ENCODE results near the gene TSHZ2. TPM values are rescaled to one million over a fixed set of nuclear protein-coding genes. Genes with fewer than 3 reads are reported as not detected.

Gene TSHZ2
- total and polyA plus RNA-seq, 9 of the 15 experiments (the other 6 are each of a cell fraction or from before 2014, with no cell fraction given) = 0.03 to 0.20 (median 0.05) TPM; not detected in 4

GRCh38 chr20:53438368-53438767 is 466.2 kb downstream of the TSHZ2 start:
- CTCF ChIA-PET (ENCODE audit: low intra/inter-chr PET ratio) = no interaction called here
- Histone ChIP-seq H3K27me3 (ENCODE audit: control insufficient read depth in 2 of 2, insufficient read depth in 2 of 2, low read length in 2 of 2) (peaks cover 16 to 22% of the 10 kb centered on the region in 2 experiments; a peak in 3 of 5 replicates), H2AFZ (ENCODE audit: low read depth, low read length) (no peak overlapping the region), H3K4me1 (replicated peaks in 1 of 2; ENCODE audit: control insufficient read depth in 2 of 2, insufficient read depth in 2 of 2, low read length in 2 of 2) (no peaks in the 10 kb centered on the region; a peak in 1 of 5 replicates), H3K36me3 (ENCODE audit: control insufficient read depth, insufficient read depth, low read length) (no peaks in the 10 kb centered on the region), H4K20me1 (replicated peaks; ENCODE audit: control insufficient read depth, insufficient read depth, low read length) (no peaks in the 10 kb centered on the region), H3K9me1 (ENCODE audit: control insufficient read depth, insufficient read depth, low read length) (no peaks in the 10 kb centered on the region), H3K4me3 (no peak overlapping the region), H3K27ac (ENCODE audit: extremely low read depth, low read depth, low read length) (no peak overlapping the region), H3K9ac (ENCODE audit: insufficient read depth in 1 of 2, low read depth in 2 of 2, low read length in 2 of 2) (no peak overlapping the region), H3K79me2 (ENCODE audit: control insufficient read depth, insufficient read depth, low read length) (no peaks in the 10 kb centered on the region), H3K4me2 (ENCODE audit: insufficient read depth, low read length) (no peak overlapping the region), H3K9me3 (replicated peaks; ENCODE audit: control insufficient read depth, insufficient read depth, low read depth, low read length) (no peaks in the 10 kb centered on the region; the same call in 1 of the 2 replicates)
- BruUV-seq (replicated peaks) = no TSS peak
- FAIRE-seq (no peak), DNase-seq (ENCODE audit: extremely low read depth in 1 of 4, low spot score in 3 of 4) (peak in 2 of 4 experiments; percentile 17 to 21), ATAC-seq (peak; percentile 66; the same call in 2 of the 3 replicates)
- in situ Hi-C loops (cut with MboI) = no loop called here
- POLR2A ChIA-PET = no interaction called here
- intact Hi-C loops (cut with micrococcal nuclease) = no loop called here
- 3% methylated on average over 3 of the region's 4 CpGs for WGBS (ENCODE audit: insufficient coverage, low coverage, missing lambda C conversion rate)
- no peak for TF ChIP-seq CHD4 (IDR thresholded peaks at IDR 0.05; ENCODE audit: insufficient read depth, insufficient replicate concordance, low read depth, low read length, poor library complexity, severe bottlenecking)
- TF ChIP-seq TFE3 (CRISPR knock-in tag; IDR thresholded peaks at IDR 0.05) = no peak
- TF ChIP-seq, protein P1, sequence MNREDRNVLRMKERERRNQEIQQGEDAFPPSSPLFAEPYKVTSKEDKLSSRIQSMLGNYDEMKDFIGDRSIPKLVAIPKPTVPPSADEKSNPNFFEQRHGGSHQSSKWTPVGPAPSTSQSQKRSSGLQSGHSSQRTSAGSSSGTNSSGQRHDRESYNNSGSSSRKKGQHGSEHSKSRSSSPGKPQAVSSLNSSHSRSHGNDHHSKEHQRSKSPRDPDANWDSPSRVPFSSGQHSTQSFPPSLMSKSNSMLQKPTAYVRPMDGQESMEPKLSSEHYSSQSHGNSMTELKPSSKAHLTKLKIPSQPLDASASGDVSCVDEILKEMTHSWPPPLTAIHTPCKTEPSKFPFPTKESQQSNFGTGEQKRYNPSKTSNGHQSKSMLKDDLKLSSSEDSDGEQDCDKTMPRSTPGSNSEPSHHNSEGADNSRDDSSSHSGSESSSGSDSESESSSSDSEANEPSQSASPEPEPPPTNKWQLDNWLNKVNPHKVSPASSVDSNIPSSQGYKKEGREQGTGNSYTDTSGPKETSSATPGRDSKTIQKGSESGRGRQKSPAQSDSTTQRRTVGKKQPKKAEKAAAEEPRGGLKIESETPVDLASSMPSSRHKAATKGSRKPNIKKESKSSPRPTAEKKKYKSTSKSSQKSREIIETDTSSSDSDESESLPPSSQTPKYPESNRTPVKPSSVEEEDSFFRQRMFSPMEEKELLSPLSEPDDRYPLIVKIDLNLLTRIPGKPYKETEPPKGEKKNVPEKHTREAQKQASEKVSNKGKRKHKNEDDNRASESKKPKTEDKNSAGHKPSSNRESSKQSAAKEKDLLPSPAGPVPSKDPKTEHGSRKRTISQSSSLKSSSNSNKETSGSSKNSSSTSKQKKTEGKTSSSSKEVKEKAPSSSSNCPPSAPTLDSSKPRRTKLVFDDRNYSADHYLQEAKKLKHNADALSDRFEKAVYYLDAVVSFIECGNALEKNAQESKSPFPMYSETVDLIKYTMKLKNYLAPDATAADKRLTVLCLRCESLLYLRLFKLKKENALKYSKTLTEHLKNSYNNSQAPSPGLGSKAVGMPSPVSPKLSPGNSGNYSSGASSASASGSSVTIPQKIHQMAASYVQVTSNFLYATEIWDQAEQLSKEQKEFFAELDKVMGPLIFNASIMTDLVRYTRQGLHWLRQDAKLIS (CRISPR knock-in tag; IDR thresholded peaks at IDR 0.05) = no peak
- TF ChIP-seq GTF2F1 (IDR thresholded peaks at IDR 0.05; ENCODE audit: low read depth, low read length) = no peak
- TF ChIP-seq, protein P2, sequence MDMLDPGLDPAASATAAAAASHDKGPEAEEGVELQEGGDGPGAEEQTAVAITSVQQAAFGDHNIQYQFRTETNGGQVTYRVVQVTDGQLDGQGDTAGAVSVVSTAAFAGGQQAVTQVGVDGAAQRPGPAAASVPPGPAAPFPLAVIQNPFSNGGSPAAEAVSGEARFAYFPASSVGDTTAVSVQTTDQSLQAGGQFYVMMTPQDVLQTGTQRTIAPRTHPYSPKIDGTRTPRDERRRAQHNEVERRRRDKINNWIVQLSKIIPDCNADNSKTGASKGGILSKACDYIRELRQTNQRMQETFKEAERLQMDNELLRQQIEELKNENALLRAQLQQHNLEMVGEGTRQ (CRISPR knock-in tag; IDR thresholded peaks at IDR 0.05) = peak; percentile 73
- TF ChIP-seq RAD51 (IDR thresholded peaks at IDR 0.05; ENCODE audit: borderline replicate concordance, low read depth) = peak; percentile 56; the same call in 1 of the 2 replicates
- TF ChIP-seq MXD1 (CRISPR knock-in tag; IDR thresholded peaks at IDR 0.05; ENCODE audit: borderline replicate concordance, poor library complexity, severe bottlenecking) = no peak
- no peak for TF ChIP-seq TRIM24 (IDR thresholded peaks at IDR 0.05)
- TF ChIP-seq ZBED1 (IDR thresholded peaks at IDR 0.05) = no peak
- TF ChIP-seq NFYB (IDR thresholded peaks at IDR 0.05; ENCODE audit: extremely low read depth, insufficient read length) = peak; percentile 48
- TF ChIP-seq CREBBP (IDR thresholded peaks at IDR 0.05; ENCODE audit: low read depth, low read length) = no peak
- no peak for TF ChIP-seq SRSF9 (IDR thresholded peaks at IDR 0.05; ENCODE audit: borderline replicate concordance, low read depth, low read length)
- TF ChIP-seq USF1 (CRISPR knock-in tag; IDR thresholded peaks at IDR 0.05) = peak; percentile 70
- TF ChIP-seq ETV5 (CRISPR knock-in tag; IDR thresholded peaks at IDR 0.05; ENCODE audit: low read depth) = no peak
- TF ChIP-seq RNF2 (IDR thresholded peaks at IDR 0.05) = no peak
